GM21423 (cell line): Measurements from ENCODE around the gene RBMS3.
"Not testable (repeated sequence)": the region's sequence is repeated elsewhere in the genome, so short reads cannot be mapped to it uniquely, and the experiment has no call there.

Experiments used
- ATAC-seq: cut with Tn5 transposase; IDR thresholded peaks from one replicate; pipeline ENCODE4 v1.9.1; 2021; ENCODE audit warnings: mild to moderate bottlenecking, moderate library complexity; ENCODE audit not compliant: unreplicated experiment

Gene RBMS3

DNA sequence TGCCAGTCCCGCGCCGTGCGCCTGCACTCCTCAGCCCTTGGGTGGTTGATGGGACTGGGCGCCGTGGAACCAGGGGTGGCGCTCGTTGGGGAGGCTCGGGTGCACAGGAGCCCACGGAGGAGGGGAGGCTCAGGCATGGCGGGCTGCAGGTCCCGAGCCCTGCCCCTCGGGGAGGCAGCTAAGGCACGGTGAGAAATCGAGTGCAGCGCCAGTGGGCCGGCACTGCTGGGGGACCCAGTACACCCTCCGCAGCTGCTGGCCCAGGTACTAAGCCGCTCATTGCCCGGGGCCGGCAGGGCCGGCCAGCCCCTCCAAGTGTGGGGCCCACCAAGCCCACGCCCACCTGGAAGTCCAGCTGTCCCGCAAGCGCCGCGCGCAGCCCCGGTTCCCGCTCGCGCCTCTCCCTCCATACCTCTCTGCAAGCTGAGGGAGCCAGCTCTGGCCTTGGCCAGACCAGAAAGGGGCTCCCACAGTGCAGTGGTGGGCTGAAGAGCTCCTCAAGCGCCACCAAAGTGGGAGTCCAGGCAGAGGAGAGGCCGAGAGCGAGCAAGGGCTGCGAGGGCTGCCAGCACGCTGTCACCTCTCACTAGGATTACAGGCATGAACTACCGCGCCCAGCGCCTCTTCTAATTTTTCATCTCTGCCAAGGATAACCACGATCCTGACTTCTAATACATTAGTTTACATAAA is 192.8 kb downstream of the RBMS3 start:
- not testable (repeated sequence) for ATAC-seq

DNA sequence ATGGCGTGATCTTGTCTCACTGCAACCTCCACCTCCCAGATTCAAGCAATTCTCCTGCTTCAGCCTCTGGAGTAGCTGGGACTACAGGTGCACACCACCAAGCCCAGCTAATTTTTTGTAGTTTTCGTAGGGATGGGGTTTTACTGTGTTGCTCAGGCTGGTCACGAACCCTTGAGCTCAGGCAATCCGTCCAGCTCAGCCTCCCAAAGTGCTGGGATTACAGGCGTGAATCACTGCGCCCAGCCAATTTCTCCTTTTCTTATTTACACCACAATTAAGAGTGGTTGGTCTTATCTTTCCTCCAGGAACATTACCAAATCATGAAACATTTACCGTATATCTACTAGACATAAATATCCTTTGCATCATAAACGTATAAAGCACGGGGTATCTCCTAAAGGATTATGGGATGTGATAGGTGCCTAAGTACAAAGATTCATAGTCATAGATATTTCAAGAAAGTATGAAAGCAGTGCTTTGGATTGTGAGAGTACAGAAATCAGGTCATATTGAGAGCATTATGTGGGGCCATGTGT is 194.5 kb downstream of the RBMS3 start:
- no peak for ATAC-seq

DNA sequence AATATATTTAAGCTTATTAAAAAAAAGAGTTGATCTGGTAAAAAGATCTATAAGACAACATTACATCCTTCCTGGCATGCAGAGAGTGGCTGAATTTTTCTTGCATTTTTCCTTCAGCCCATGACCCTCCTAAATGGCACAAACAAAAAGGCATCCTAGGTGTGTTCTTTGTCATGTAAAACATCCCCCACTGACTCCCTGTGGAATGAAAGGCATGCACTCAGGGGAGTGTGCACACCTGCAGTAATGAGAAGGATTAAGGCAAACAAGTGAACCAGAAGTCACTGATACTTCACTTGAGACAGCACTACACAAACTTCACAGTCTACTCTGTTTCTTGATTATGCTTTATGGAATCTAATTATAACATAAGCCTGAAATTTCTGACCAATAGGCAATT is 195.0 kb downstream of the RBMS3 start:
- ATAC-seq: no peak

DNA sequence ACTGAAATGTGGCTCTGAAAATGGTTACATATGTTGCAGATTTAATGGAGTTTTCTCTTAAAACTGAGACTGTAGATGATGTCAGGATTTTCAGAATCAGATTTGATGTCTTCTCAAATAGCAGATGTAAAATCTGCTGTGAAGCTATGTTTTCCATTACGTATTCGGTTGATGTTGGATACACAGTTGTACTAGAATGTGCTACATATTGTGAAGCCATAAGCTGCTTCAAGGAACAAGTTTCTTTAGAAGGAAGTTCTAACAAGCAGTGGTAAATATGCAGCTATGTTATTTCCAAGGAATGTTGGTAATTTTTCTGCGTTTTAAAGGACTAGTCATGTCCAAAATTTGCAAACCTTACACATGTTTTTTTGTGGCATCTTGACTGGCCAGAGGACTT is 197.7 kb downstream of the RBMS3 start:
- ATAC-seq: no peak

DNA sequence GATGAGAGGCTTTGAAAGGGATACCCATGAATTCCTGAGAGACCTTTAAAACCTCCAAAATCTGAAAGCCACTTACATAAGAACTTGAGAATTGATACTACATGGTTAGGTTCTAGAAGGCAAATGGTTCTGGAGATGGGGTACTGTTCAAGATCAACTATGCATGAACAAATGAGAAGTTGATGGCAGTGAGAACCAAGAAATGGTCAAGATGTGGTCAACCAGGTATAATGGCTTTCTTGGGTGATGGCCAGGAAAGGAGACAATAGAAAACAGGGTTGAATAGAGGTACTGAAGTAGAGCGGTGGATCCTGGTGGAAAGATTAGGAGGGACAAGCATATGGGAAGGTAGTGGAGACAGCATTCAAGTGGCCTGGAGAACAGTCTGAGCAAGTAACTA is 200.4 kb downstream of the RBMS3 start:
- no peak for ATAC-seq

DNA sequence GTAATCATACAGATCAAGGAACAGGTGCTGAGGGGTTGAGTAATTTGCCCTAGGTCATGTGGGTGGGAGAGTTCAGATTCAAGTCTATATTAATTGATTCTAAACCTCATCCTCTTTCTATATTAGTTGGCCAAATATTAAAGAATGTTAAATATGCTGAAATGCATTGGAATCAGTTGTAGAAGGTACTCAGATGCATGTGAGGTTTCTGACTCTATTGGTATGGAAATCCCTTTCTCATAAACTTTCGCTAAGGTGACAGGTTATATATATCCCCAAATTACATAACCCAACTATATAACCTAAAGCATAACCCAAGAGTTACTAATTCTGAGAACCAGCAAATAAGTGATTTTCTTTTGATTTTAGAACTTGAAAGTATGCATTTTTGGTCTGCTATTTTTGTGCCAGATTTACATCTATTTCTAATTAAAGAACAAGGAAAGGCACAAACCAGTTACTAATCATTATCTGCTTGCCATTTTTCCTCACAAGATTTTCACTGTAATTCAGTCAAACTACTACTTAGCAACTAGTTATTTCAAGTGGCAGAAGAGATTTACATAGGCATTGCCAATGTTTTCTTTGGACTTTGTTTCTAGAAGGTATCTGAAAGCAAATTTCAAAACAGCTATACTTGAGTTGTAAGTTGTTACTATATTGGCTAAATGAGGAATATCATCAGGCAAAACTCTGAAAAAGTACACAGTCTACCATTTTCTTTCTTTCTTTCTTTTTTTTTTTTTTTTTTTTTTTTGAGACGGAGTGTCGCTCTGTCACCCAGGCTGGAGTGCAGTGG is 201.3 kb downstream of the RBMS3 start:
- ATAC-seq: no peak

DNA sequence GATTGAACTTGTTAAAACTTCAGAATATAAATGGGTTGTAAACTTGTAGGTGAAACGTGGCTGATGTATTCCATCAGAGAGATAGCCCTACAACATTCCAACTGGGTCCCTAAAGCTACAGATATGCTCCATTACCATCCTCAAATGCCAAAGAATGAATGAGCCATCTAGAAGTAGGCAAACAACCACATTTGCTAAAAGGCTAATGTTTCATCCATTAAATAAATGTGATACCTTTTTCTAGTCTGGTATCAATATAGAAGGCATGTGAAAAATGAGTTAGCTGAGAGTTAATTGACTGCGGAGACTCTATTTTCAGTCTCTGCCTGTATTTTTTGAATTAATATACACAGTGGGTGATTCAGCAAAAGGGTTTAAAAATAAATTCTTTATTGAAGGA is 203.8 kb downstream of the RBMS3 start:
- ATAC-seq: no peak

DNA sequence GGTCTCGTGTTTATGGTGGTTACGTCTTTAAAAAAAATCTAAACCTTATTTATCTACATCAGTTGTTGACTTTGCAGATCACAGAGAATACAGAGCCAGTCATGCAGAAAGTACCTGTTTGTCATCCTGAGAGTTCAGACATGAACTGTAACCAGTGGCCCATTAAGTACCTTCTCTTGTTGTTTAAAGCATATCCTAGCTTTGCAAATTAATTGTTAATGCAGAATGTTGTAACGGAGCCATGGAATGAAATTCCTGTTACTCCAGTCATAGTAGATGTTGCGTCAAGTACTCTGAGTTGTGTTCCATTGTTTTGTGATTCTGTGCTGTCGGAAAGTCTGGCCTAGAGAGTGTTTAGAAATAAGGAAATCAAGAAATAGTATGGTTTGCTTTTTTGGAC is 205.2 kb downstream of the RBMS3 start:
- ATAC-seq: no peak

DNA sequence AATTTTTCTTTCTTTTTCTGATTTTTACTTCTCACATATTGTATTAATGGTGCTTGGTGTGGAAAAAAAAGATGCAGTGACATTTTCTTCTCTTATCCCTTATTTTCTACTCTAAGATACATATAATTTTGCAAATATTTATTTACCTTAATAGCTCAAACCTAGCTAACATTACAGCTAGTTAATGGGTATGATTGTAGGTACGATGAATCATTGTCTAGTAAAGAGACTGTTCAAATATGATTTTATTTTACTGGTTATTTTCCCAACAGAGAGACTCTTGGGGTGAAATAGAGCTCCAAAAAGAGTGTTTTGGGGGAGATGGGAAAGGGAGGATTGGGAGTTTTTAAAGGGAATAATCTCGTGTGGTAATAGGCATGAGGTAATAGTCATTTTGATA is 206.0 kb downstream of the RBMS3 start:
- ATAC-seq: no peak

DNA sequence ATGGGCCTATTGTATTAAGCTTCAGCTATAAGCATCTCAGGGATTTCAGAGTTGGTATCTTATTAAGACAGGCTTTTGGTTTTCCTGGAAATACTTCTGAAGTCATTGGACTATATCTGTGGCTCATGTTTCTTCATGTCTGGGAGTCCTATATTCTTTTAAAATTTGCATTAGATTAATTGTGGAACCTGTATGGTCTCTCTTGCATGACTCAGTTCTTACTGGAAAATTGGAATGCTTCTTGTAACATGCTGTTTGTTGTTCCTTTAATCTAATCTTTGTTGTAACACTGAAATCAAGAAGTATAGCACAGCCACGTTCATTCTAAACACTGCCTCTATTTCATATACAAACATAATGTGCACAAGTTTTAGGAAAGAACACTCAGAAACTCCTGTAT is 208.1 kb downstream of the RBMS3 start:
- ATAC-seq: no peak

DNA sequence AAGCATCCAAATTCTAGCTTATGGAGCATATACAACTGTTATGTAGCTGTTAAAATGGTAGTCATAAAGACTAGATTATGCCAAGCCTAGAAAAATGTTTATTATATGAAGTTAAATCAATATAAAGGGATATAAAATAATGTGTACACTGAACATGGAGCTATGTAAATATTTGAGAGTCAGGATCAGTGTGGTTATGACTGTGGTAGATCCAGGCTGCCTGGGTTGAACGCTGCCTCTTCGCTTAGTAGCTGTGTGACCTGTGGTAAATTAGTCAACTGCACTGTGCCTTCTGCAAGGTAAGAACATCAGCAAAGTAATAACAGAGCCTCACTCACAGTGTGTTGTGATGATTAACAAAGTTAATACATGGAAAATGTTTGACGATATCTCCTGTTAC is 212.2 kb downstream of the RBMS3 start:
- ATAC-seq: no peak

DNA sequence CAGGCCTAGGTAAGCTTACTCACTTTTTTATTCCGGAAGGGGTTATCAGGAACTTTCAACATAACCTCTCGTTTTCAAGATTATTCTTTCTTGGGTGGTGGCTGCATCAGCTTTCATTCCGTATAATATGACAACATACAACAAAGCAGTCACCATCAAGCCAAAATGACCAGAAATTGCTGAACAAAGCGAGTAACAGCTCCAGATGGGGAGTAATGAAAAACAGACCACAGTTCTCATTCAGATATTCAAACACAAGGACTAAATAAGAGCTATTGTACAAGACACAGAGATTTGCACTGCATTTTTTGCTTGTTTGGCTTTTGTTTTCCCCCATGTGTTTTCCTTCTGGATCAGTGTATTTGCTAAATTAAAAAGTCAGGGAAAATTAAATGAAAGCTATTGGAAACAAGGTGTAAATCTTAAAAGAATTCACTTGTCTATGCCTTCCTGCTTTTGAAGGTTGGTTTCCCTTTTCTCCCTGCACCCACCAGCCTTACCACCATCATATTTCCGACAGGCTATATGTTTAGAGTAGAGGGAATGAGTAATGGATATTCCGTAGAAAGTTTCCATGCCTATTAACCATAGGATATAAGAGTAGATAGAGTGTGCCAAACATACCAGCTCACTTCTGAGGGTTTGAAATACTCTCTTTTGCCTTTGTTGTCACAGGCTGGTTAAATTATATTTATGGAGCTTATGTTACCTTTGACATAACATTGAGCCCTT is 213.6 kb downstream of the RBMS3 start:
- ATAC-seq: no peak

DNA sequence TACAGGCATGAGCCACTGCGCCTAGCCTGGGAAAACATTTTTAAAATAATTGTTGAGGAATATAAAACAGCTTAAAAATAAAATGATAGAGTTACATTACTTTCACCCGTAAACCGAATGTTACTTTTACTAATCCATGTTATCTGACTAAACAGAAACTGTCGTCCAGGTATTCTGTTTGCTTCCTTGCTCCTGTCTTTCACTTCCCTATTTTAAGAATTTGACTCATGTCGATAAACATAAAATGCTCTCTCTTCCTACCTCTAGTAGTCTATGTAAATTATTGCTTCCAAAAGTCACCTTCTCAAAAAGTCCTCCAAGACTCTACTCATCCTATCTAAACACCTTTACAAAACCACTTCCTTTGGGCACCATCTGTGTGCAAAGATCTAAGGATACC is 216.4 kb downstream of the RBMS3 start:
- ATAC-seq: no peak

DNA sequence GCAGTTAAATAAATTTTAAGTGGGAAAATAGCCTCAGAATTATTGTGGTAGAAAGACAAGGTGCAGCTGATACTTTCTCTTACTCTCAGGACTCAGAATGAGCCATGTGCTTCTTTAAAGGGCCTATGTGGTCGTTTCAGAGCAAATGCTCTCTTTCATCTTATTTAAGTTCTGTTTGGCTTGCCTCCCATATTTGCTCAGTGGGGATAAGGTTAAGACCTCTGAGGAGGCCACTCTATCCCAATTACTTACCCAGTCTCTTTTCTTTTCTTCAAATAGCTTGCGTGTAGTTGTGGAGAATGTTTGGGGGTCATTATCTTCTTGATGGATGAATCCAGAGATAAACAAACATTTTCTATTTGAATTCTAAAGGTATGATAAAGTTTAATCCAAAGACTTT is 221.9 kb downstream of the RBMS3 start:
- ATAC-seq: no peak

DNA sequence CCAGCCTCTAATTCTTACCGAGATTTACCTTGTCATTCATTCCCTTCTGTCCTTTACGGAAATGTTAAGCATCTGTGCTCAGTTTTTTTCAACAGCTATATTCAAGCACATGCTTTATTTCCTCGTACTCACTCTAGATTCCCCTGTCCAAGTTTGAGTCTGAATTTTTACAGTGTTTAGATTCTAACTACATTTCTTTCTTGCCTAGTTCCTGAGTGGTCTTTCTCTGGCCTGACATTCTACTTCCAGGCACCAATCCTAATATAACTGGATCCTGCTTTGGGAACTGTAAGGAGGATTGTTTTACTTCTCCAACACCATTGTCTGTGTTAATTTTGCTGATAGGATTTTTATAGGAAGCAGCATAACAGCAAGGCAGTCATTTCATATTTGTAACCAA is 222.4 kb downstream of the RBMS3 start:
- no peak for ATAC-seq

DNA sequence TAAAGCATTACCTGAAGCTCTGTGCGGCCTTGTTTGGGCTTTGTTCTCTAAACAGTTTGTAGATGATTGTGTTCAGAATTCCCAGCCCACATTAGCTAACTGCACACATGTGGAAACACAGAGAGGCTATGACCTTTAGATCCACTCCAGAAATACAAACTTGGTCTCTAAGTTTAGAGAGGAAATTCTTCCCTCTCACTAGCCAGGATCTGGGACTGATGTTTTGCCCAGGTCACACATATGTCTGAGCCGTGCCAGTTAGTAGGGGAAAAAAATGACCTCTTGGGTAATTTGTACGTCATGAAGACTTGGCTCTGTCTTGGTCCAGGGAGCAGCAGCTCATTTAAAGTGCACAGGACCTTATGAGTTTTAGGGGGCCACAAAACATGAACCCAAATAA is 223.1 kb downstream of the RBMS3 start:
- ATAC-seq: no peak

DNA sequence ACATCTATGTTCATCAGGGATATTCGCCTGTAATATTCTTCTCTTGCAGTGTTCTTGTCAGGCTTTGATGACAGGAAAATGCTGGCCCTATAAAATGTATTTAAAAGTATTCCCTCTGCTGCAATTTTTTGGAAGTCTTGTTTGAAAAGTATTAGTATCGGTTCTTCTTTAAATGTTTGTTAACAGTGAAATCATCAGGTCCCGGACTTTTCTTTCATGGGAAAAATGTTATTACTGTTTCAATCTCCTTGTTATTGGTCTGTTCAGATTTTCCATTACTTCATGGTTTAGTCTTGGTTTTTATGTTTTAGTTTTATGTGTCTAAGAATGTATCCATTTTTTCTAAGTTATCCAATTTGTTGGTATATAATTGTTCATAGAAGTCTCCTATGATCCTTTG is 225.6 kb downstream of the RBMS3 start:
- no peak for ATAC-seq

DNA sequence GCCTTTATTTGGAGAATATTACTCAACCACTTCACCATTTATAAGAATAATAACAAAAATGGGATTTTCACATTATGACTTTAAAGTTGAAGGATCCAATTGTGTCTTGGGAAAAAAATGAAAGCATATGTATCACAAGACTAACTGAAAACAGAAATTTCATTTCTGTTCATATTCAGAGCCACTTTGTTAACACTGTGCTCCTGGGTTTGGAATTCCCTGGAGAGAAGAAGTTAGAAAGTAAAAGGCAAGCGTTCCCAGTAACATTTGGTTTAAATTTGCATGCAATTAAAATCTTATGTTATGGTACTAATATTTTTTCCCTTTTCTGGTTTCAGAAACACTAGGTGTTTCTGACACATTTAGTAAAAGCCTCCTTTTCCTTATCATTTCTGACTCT is 230.8 kb downstream of the RBMS3 start:
- no peak for ATAC-seq

DNA sequence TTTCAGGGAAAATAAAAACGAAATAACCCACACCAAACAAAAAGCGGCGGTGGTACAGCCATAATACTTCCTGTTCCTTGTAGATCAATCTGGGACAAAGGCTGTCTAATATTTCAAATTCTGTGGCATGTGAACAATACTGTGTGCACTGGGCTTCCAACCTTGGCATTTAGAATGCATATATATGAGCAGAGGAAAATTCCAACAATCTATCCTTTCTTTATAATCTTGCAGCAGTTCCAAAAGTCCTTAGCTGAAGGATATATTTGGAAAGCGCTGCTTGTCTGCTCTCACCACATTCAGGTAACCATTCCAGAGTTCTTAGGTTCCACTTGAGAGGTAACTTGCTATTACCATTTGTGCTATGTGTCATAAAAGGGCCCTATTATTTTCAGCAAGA is 231.8 kb downstream of the RBMS3 start:
- ATAC-seq: no peak

DNA sequence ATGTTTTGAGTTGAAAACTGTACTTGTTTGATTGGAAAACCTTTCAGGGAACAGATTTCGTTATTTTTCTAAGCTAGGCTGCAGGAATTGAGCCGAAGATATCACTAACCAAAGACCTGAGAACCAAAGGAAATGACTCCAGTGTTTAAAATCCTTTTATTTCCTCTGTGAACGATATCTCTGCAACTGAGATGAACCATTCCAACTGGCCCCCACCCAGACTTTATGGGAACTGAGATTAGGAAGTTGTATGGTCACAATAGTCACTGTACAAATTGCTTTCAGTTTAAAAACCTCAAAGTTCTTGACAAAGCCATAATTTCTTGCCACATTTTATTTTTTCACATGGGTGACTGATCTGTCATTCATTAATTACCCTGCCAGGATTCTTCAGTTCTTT is 232.4 kb downstream of the RBMS3 start:
- no peak for ATAC-seq

DNA sequence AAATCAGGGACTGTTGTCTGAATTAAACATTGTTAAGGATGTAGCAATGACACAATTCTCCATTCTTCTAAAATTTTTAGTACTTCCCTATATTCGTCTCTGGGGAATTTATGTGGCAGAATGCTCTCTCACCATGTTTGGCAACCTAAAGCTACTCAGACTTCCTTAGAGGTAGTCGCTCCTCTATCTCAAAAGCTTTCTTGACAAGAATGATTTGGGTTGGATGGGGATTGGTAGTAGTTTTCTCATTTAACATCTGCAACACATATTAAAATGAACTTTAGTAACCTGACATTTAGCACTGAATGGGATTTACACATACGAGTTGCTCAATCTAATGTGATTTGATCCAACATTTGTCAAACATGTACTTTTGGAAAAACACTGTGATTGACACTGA is 233.3 kb downstream of the RBMS3 start:
- ATAC-seq: no peak

DNA sequence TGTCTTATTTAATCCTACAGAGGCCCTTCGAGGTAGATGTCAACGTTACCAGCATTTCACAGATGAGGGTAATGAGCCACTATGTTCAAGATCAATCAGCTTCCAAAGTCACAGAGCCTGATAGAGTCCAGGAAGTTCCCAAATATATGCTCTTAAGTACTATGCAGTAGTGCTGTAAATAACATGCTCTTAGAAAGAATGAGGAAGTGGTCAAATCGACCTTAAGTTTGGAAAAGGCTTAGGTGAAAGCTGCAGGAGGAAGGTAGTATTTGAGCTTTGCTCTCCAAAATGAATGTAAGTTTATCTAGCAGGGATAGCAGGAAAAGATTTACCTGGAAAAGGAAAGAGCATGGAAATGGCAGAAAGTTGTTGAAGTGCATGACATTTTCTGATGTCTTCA is 234.0 kb downstream of the RBMS3 start:
- no peak for ATAC-seq
